HepG2 (cell line): ENCODE data around the gene TET3. TPM values are rescaled to one million over a fixed set of nuclear protein-coding genes. Genes with fewer than 3 reads are reported as not detected.
A peak's percentile ranks its signal among the peaks of the same experiment; 100 is the strongest.

Experiments
- BCL6 ChIP-seq: IDR thresholded peaks from 2 replicates; pipeline ENCODE4 v1.6.1; 2016; ENCODE audit warnings: missing genetic modification reagents, missing compliant biosample characterization
- EHMT2 ChIP-seq: fragments of 200-600 bp; sonication (generic); IDR thresholded peaks from 2 replicates; pipeline ENCODE4 v1.7.0; 2017; ENCODE audit warnings: antibody characterized with exemption, low read depth, low read length, borderline replicate concordance
- ETV5 ChIP-seq: IDR thresholded peaks from 2 replicates; pipeline ENCODE4 v1.6.1; 2018; ENCODE audit warnings: missing biosample characterization, missing genetic modification reagents, inconsistent platforms, borderline replicate concordance
- FOXK1 ChIP-seq: sonication (generic); formaldehyde crosslinking; IDR thresholded peaks from 2 replicates; pipeline ENCODE4 v1.4.0; 2020; ENCODE audit warnings: low read depth, missing genetic modification reagents, borderline replicate concordance
- HNF4G ChIP-seq, 2 experiments: sonication (generic) in 1 of 2; formaldehyde crosslinking in 1 of 2; IDR thresholded peaks; 2 replicates each; pipeline versions ENCODE4 v1.4.0 to v1.6.1; 2011 to 2020; ENCODE audit warnings: borderline replicate concordance in 2 of 2, low read depth in 2 of 2, mild to moderate bottlenecking in 2 of 2, low read length in 1 of 2, missing genetic modification reagents in 1 of 2, moderate library complexity in 1 of 2
- HOXA3 ChIP-seq: sonication (generic); formaldehyde crosslinking; IDR thresholded peaks from 2 replicates; pipeline ENCODE4 v1.5.0; 2020; ENCODE audit warnings: missing genetic modification reagents
- IRX3 ChIP-seq: sonication (generic); formaldehyde crosslinking; IDR thresholded peaks from 2 replicates; pipeline ENCODE4 v1.8.1; 2023; ENCODE audit warnings: mild to moderate bottlenecking, low read depth, missing genetic modification reagents, borderline replicate concordance
- NPAS2 ChIP-seq: sonication (generic); formaldehyde crosslinking; IDR thresholded peaks from 2 replicates; pipeline ENCODE4 v1.8.0; 2022; ENCODE audit warnings: mild to moderate bottlenecking, missing genetic modification reagents, borderline replicate concordance
- RARG ChIP-seq: sonication (generic); formaldehyde crosslinking; IDR thresholded peaks from 2 replicates; pipeline ENCODE4 v1.4.0; 2020; ENCODE audit warnings: low read depth, mild to moderate bottlenecking, missing genetic modification reagents
- RBFOX2 ChIP-seq: fragments of 200-400 bp; formaldehyde crosslinking; IDR thresholded peaks from 2 replicates; pipeline ENCODE4 v1.6.1; 2017; ENCODE audit warnings: low read depth, mild to moderate bottlenecking, low read length
- SRSF4 ChIP-seq: fragments of 200-400 bp; formaldehyde crosslinking; IDR thresholded peaks from one replicate; pipeline ENCODE4 v1.6.1; 2018; ENCODE audit warnings: mild to moderate bottlenecking, low read depth, low read length, moderate library complexity; ENCODE audit not compliant: poor library complexity, severe bottlenecking
- STAT6 ChIP-seq: sonication (generic); formaldehyde crosslinking; IDR thresholded peaks from 2 replicates; pipeline ENCODE4 v1.4.0; 2020; ENCODE audit warnings: missing genetic modification reagents, mild to moderate bottlenecking, borderline replicate concordance
- ZBTB2 ChIP-seq: sonication (generic); formaldehyde crosslinking; IDR thresholded peaks from 2 replicates; pipeline ENCODE4 v1.8.0; 2022; ENCODE audit warnings: low read depth, missing genetic modification reagents
- ZFYVE20 ChIP-seq: sonication (generic); formaldehyde crosslinking; IDR thresholded peaks from 2 replicates; pipeline ENCODE4 v1.8.0; 2023; ENCODE audit warnings: low read depth, mild to moderate bottlenecking, moderate library complexity, missing genetic modification reagents, borderline replicate concordance
- ZNF225 ChIP-seq: sonication (generic); formaldehyde crosslinking; IDR thresholded peaks from 2 replicates; pipeline ENCODE4 v1.4.0; 2020; ENCODE audit warnings: mild to moderate bottlenecking, missing genetic modification reagents
- ZNF275 ChIP-seq: sonication (generic); formaldehyde crosslinking; IDR thresholded peaks from 2 replicates; pipeline ENCODE4 v1.8.0; 2022; ENCODE audit warnings: missing genetic modification reagents, mild to moderate bottlenecking, inconsistent platforms, borderline replicate concordance
- ZNF562 ChIP-seq: sonication (generic); formaldehyde crosslinking; IDR thresholded peaks from 2 replicates; pipeline ENCODE4 v1.8.0; 2022; ENCODE audit warnings: missing genetic modification reagents, borderline replicate concordance
- ZNF569 ChIP-seq: sonication (generic); formaldehyde crosslinking; IDR thresholded peaks from 2 replicates; pipeline ENCODE4 v1.5.0; 2020; ENCODE audit warnings: mild to moderate bottlenecking, missing genetic modification reagents, moderate library complexity, borderline replicate concordance
- ZNF75D ChIP-seq: sonication (generic); formaldehyde crosslinking; IDR thresholded peaks from 2 replicates; pipeline ENCODE4 v1.8.1; 2023; ENCODE audit warnings: missing genetic modification reagents, mild to moderate bottlenecking, borderline replicate concordance
- ZNF777 ChIP-seq: sonication (generic); formaldehyde crosslinking; IDR thresholded peaks from 2 replicates; pipeline ENCODE4 v1.4.0; 2020; ENCODE audit warnings: missing genetic modification reagents
- ZSCAN5A ChIP-seq: sonication (generic); formaldehyde crosslinking; IDR thresholded peaks from 2 replicates; pipeline ENCODE4 v1.8.0; 2022; ENCODE audit warnings: mild to moderate bottlenecking, missing genetic modification reagents, borderline replicate concordance
- polyA plus RNA-seq, 8 experiments: library from polyadenylated mRNA; depleted of rRNA in 3 of 8; stranded (reverse) in 7 of 8; unstranded in 1 of 8; fragments of >200 nt; fragmentation: Illumina TruSeq in 4 of 8; extraction: Trizol in 4 of 8; gene quantifications; 2 replicates each; pipeline versions ENCODE4 v1.2.1 to v1.2.3, GENCODE V29; 2011 to 2016; ENCODE audit warnings: low read depth in 4 of 8, missing spikeins in 1 of 8, mixed read lengths in 1 of 8; ENCODE audit not compliant: insufficient read depth in 1 of 8
- total RNA-seq, 5 experiments: library from RNA; depleted of rRNA; stranded (reverse); fragments of >200 nt; fragmentation: Illumina TruSeq; extraction: Trizol; gene quantifications; 2 replicates each; pipeline ENCODE4 v1.2.3, GENCODE V29; 2016; ENCODE audit warnings: low read depth in 1 of 5

Gene TET3
- total and polyA plus RNA-seq, 2 of the 13 experiments (the other 11 are each of a cell fraction or from before 2014, with no cell fraction given), result 4.3 to 6.8 TPM

GRCh38 chr2:73984922-73985307 is 205 bp downstream of the TET3 start (continued):
- TF ChIP-seq IRX3 (CRISPR knock-in tag) (no peak), HNF4G (IDR thresholded peaks at IDR 0.05; ENCODE audit: borderline replicate concordance, low read depth, low read length) (peak; percentile 55; the same call in 1 of the 2 replicates), HNF4G (CRISPR knock-in tag; IDR thresholded peaks at IDR 0.05; ENCODE audit: borderline replicate concordance, low read depth) (no peak), ZNF225 (no peak), ZNF562 (no peak), ZNF75D (CRISPR knock-in tag) (no peak), FOXK1 (no peak), SRSF4 (no peak), BCL6 (CRISPR knock-in tag) (no peak), NPAS2 (no peak), EHMT2 (no peak), STAT6 (CRISPR knock-in tag) (no peak), ZNF777 (CRISPR knock-in tag) (no peak), ZNF569 (CRISPR knock-in tag) (no peak), ZBTB2 (peak; percentile 97), RARG (CRISPR knock-in tag) (no peak), HOXA3 (0 out of 2 replicates have a peak, but pooled peaks have one; percentile 9), ETV5 (peak; percentile 76), ZNF275 (no peak), ZFYVE20 (CRISPR knock-in tag) (0 out of 2 replicates have a peak, but pooled peaks have one; percentile 25), ZSCAN5A (CRISPR knock-in tag) (no peak), RBFOX2 (peak; percentile 38)
